ENCODE data around the gene NRXN2. TPM values are rescaled to one million over a fixed set of nuclear protein-coding genes. Genes with fewer than 3 reads are reported as not detected.
A peak's percentile ranks its signal among the peaks of the same experiment; 100 is the strongest.

NRXN2 gene
- polyA plus RNA-seq, 1 of the 3 experiments (the other 2 are of a cell fraction): 0.15 TPM

- POLR2A ChIA-PET: no interaction called here
- peak overlapping the region in 1 of 2 experiments; percentile 70; a peak in 1 of 4 replicates for H3K27ac ChIP-seq (ENCODE audit: low read depth in 2 of 2, low read length in 1 of 2)
- H3K9me3 ChIP-seq: no peaks in the 10 kb centered on the region
- H3F3A ChIP-seq (replicated peaks; ENCODE audit: insufficient read depth): peaks cover 22% of the 10 kb centered on the region
- no peaks in the 10 kb centered on the region for H3K9me2 ChIP-seq
- peak overlapping the region; percentile 30; the same call in 1 of the 2 replicates for H2AFZ ChIP-seq (ENCODE audit: low read depth)
- peak; percentile 81 for DNase-seq
- WGBS (ENCODE audit: low lambda C conversion rate): 3% methylated on average over 14 of the region's 20 CpGs
- H4K20me1 ChIP-seq (ENCODE audit: insufficient read depth): peaks cover 2% of the 10 kb centered on the region; the same call in 1 of the 2 replicates
- H3K9ac ChIP-seq: peak overlapping the region; percentile 39; the same call in 1 of the 2 replicates
- no peaks in the 10 kb centered on the region for H3K79me2 ChIP-seq (ENCODE audit: insufficient read depth)
- H3K36me3 ChIP-seq (replicated peaks in 1 of 2; ENCODE audit: control insufficient read depth in 1 of 2, insufficient read depth in 2 of 2, low read length in 1 of 2): no peaks in the 10 kb centered on the region
- H3K4me2 ChIP-seq: peak overlapping the region; percentile 80
- H3K4me1 ChIP-seq (ENCODE audit: control insufficient read depth in 1 of 2, insufficient read depth in 2 of 2, low read depth in 1 of 2, low read length in 1 of 2): peaks cover 16 to 17% of the 10 kb centered on the region in 2 experiments; a peak in 2 of 4 replicates
- H3K4me3 ChIP-seq (ENCODE audit: low read depth in 2 of 2, low read length in 1 of 2): peak overlapping the region; percentile 50 to 56; a peak in 3 of 4 replicates
- no peak for TF ChIP-seq FOXJ3 (CRISPR knock-in tag; IDR thresholded peaks at IDR 0.05)
- TF ChIP-seq ZBTB33 (IDR thresholded peaks at IDR 0.05; ENCODE audit: borderline replicate concordance, low read depth): no peak
- no peak for TF ChIP-seq MAX (IDR thresholded peaks at IDR 0.05; ENCODE audit: low read depth)
- TF ChIP-seq USF1 (IDR thresholded peaks at IDR 0.05; ENCODE audit: borderline replicate concordance, low read depth): no peak
- TF ChIP-seq GABPA (IDR thresholded peaks at IDR 0.05; ENCODE audit: low read depth): no peak
- TF ChIP-seq EZH2phosphoT487 (IDR thresholded peaks at IDR 0.05; ENCODE audit: borderline replicate concordance, low read depth): no peak
- no peak for TF ChIP-seq NRF1 (IDR thresholded peaks at IDR 0.05; ENCODE audit: low read depth, low read length)
- no peak for TF ChIP-seq TAF1 (IDR thresholded peaks at IDR 0.05; ENCODE audit: borderline replicate concordance, low read depth, low read length)
- TF ChIP-seq JUND (IDR thresholded peaks at IDR 0.05): no peak
- no peak for TF ChIP-seq CHD2 (IDR thresholded peaks at IDR 0.05; ENCODE audit: low read length, partially characterized antibody)
- no peak for TF ChIP-seq RCOR1 (IDR thresholded peaks at IDR 0.05; ENCODE audit: low read length)
- no peak for TF ChIP-seq SIN3A (IDR thresholded peaks at IDR 0.05; ENCODE audit: borderline replicate concordance, low read depth, low read length)
- no peak for TF ChIP-seq FOSL2 (IDR thresholded peaks at IDR 0.05; ENCODE audit: borderline replicate concordance, low read depth)
- TF ChIP-seq RFX5 (IDR thresholded peaks at IDR 0.05; ENCODE audit: low read length): no peak
- H3K27me3 ChIP-seq (ENCODE audit: insufficient read depth): peaks cover 8% of the 10 kb centered on the region; the same call in 1 of the 2 replicates
- CTCF ChIA-PET: interaction anchor here (1.0 to 4.2 kb wide), 13 partner anchors 11 to 59 kb away, joined by 3 to 48 read pairs (median 9); partner anchors contain the start of gene NRXN2
Observed at GRCh38 chr11:64745189-64745520, 22.2 kb upstream of the NRXN2 start.
